Stimulated activated CD8-positive, alpha-beta memory T cell treated with anti-CD3 and anti-CD28 coated beads, Interleukin-7, amount 100 ng/mL, for 48 hours (primary cell): ENCODE data around the gene PLXDC2.

Source experiments
- DNase-seq, 2 donors: peaks; one replicate each; pipeline ENCODE4 v3.0.0-alpha.2; 2020; ENCODE audit warnings: low read depth in 1 of 2; ENCODE audit errors: extremely low read depth in 1 of 2

Gene PLXDC2

GRCh38 chr10:19908991-19909696, 92.9 kb downstream of the PLXDC2 start:
- no peak for DNase-seq

GRCh38 chr10:19911886-19912285, 95.7 kb downstream of the PLXDC2 start:
- DNase-seq, result no peak

GRCh38 chr10:19913987-19914386, 97.8 kb downstream of the PLXDC2 start:
- no peak for DNase-seq

GRCh38 chr10:19915125-19915524, 98.9 kb downstream of the PLXDC2 start:
- no peak for DNase-seq

GRCh38 chr10:19915816-19916215, 99.6 kb downstream of the PLXDC2 start:
- no peak for DNase-seq

DNA sequence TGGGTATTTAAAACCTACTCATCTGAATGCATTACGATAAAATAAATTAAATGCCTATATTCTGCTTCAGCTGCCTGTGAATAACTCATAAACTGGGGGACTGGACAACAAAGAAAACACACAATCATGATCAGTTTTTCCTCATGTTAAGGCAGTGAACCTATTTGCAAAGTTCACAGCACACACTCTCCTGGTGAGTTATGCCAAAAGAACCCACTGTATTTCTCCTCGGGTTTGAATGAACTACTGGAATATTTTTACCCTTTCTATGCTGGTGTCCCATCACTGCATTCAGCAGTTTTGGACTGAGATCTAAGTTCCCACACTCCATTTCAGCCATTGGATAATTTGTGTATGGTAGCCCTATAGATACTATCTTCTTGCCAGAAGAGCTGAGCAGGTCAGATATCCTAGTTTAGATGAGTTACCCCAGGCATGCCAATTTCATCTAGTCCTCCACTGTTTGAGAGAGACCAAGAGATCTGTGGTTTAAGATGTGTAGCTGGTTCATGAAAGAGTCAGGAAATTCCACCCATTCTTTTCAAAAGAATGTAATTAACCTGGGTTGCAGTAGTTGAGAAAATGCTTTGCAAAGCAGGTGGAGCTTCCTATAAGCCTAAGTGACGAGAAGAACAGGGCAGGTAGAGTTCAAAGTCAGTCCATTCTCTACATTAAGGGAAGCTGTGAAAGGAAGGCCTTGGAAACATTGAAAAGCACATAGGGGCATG, 101.7 kb downstream of the PLXDC2 start:
- no peak for DNase-seq

DNA sequence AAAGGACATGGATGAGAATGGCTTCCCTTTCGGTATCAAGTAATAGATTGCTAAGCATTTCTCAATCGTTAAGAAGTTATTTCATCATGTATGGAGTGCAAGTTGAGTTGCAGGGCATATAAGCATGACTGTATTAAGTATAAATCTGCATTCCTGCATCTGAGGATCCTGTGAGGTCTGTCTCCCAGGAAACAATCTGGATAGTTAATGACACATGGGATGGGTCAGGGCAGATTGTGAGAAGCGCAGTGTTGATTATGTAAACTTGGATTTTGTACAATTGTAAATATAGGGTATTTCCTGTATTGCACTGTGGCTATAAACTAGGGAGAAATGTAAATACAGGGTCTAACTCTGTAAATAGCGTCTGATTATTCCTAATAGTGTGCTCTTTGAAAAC, 102.6 kb downstream of the PLXDC2 start:
- DNase-seq, result no peak

GRCh38 chr10:19919671-19920070, 103.4 kb downstream of the PLXDC2 start:
- DNase-seq, result no peak

DNA sequence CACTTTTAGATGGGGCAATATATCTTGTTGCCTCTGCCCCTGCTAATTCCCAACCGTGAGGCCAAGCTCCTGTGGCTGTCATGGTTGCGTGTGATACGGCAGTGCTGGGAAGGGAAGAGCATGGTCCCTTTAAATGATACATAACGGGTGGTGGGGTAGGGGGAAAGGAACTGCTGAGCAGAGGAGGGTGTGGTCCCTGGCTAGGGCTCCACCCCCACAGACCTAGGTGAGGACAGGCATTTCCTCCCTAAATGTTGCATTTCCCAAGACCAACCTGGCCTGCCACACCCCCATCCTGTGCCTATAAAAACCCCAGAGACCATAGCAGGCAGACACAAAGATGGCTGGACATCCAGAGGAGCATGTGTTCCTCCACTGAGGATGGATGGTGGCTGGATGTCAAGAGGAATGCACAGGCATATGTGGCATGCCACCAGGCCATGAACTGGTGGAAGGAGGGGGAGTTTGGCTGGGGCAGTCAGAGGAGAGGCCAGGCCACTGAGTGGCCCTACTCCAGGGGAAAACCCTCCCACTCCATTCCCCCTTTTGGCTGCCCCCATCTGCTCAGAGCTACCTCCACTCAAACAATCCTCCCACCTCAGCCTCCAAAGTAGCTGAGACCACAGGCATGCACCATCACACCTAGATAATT, 104.0 kb downstream of the PLXDC2 start:
- DNase-seq, result no peak

DNA sequence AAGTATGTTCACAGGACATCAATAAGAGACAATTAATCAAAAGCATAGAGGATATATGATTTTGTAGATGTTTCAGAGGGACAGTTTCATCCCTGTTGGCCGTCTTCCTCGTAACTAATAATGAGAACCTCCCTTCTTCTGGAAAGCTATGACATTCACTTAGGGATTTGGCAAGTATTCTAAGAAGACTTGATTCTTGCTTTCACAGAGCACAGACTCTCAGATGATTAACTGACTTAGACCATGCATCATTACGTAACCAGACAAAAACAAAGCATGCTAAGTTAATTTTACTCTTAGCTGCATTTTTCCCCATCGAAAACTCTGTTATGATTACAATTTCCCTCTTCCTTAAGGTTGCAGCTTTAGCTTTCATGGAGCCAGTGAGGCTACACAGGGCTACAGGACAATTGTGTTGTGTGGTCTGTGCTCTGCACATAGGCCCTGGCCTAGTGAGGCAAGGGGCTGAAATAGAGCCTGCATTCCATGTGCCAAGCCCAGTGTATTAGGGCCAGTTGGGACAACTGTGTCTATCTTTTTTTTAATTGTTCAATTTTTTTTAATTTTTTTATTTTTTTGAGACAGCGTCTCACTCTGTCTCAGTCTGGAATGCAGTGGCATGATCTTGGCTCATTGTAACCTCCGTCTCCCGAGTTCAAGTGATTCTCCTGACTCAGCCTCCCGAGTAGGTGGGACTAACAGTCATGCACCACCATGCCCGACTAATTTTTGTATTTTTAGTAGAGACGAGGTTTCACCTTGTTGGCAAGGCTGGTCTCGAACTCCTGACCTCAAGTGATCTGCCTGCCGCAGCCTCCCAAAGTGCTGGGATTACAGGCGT, 105.3 kb downstream of the PLXDC2 start:
- no peak for DNase-seq

- no peak for DNase-seq
These were observed 106.2 kb downstream of the PLXDC2 start for GRCh38 chr10:19922236-19922963.

- no peak for DNase-seq
These were observed 108.8 kb downstream of the PLXDC2 start for GRCh38 chr10:19925064-19925463.

- no peak for DNase-seq
These were observed 112.7 kb downstream of the PLXDC2 start for GRCh38 chr10:19928936-19929335.

DNA sequence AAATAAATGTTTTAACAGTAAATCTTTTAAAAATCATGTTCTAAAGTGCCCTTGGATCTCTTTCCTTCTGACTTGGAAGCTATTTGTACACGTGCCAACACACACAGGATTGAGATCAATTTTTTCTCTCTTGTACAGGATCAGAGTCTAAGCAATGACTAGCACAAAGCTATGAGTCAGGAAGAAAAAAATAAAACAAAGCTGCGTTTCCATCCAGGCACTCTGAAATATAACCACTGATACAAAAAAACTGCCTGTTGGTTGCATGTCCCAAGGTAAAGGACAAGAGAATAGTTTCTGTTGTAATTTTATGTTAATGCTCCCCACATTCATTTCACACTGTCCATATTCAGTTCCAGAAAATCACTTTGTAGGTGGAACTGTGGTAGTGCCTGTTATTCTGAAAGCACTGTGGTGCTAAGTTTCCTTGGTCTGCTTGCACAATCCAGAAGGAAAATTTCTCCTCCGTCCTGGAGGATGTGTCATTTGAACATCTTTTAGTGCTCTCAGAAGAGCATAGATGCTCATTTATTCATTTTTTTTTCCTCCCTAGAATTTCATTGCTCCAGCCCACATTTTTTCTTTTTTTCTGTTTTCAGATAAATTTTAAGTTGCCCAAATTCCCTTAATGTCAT, 113.4 kb downstream of the PLXDC2 start:
- DNase-seq, result no peak

DNA sequence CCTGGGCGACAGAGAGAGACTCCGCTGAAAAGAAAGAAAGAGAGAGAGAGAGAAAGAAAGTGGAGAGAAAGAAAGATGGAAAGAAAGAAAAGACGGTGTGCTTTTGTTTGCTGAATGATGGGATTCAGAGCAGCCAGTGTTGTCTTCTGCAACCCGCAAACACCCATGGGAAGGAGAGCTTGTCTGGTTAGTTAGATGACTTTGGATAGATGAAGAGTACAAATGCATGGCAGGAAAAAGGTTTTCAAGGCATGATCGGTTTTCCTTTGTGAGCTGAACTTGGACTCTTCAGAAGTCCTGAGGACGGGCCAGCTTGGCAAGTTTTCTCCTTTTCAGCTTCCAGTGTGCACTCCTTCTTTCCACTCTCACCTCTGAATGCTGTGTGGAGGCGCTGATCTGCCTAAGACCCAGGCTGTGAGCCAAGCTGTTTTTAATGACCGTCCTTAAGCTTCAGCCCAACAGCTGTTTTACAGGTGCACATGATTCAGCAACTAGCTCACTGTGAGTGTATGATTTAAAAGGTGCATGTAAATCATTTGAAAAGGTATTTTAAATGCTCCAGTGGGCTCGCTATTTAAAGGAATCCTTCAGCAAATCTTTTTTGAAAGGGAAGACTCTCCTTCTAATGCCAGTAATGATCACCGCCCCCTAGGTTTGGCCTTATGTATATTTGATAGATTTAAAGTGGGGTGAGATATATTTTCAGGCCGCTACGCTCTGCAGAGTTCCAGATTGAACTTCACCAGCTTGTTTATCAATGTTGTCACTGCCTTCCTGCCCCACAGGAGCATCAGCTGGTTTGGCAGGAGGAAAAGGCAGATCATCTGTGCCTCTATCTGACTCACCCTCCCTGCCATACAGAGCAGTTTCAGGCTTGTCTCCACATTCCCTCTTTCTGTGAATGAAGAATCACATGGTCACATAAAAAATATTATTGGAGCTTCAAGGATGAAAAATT, 115.0 kb downstream of the PLXDC2 start:
- DNase-seq, result no peak

GRCh38 chr10:19931894-19932590, 115.8 kb downstream of the PLXDC2 start:
- DNase-seq, result no peak

- no peak for DNase-seq
These were observed 116.7 kb downstream of the PLXDC2 start for GRCh38 chr10:19932806-19933371.

DNA sequence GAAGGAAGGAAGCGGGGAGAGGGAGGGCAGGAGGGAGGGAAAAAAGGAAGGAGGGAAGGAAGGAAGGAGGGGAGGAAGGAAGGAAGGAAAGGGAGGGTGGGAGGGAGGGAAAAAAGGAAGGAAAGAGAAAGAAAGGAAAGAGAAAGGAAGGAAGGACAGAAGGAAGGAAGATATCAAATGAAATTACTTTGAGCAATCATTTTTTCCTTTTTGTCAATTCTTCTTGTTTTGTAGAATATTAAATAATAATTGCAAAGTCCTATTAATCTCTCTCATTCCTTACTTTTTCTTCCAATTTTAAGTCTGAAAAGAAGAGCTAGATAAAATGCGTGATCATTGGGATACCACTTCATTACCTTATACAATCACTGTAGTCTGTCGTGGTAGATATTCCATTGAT, 117.5 kb downstream of the PLXDC2 start:
- DNase-seq, result no peak
